K562 (cell line): ENCODE data around the gene B3GALNT2. TPM values are rescaled to one million over a fixed set of nuclear protein-coding genes. Genes with fewer than 3 reads are reported as not detected.

Experiments used
- BCL6 ChIP-seq: fragments of 250-450 bp; sonication (Bioruptor Pico); IDR thresholded peaks from 2 replicates; pipeline ENCODE4 v1.4.0; 2020
- CEBPG ChIP-seq, 3 experiments: fragments of 200-800 bp in 1 of 3; sonication (Bioruptor generic) in 1 of 3; sonication (generic) in 1 of 3; formaldehyde crosslinking in 1 of 3; IDR thresholded peaks in 2 of 3; conservative IDR thresholded peaks in 1 of 3; 2 replicates each; pipeline versions ENCODE4 v1.6.1 to v1.8.0; 2016 to 2022; ENCODE audit warnings: missing compliant biosample characterization in 2 of 3, missing genetic modification characterization in 2 of 3, mild to moderate bottlenecking in 1 of 3, missing genetic modification reagents in 1 of 3
- EGR1 ChIP-seq: fragments of 450-650 bp; conservative IDR thresholded peaks from 2 replicates; pipeline ENCODE4 v1.6.1; 2017; ENCODE audit warnings: mild to moderate bottlenecking
- HNRNPH1 ChIP-seq: fragments of 200-400 bp; formaldehyde crosslinking; optimal IDR thresholded peaks from 2 replicates; pipeline ENCODE3; 2017; ENCODE audit warnings: low read depth, mild to moderate bottlenecking, low read length, moderate library complexity
- MAFG ChIP-seq: fragments of 450-650 bp; conservative IDR thresholded peaks from 2 replicates; pipeline ENCODE4 v1.6.1; 2016; ENCODE audit warnings: missing genetic modification characterization, missing compliant biosample characterization
- NCOA1 ChIP-seq: fragments of 450-650 bp; IDR thresholded peaks from 2 replicates; pipeline ENCODE4 v1.6.1; 2016; ENCODE audit warnings: low read depth
- NR4A1 ChIP-seq, 2 experiments: fragments of 250-450 bp in 1 of 2; fragments of 450-650 bp in 1 of 2; sonication (Bioruptor Pico) in 1 of 2; IDR thresholded peaks; 2 replicates each; pipeline versions ENCODE4 v1.4.0 to v1.6.1; 2016 to 2020; ENCODE audit warnings: mild to moderate bottlenecking in 2 of 2, missing compliant biosample characterization in 1 of 2, missing genetic modification characterization in 1 of 2, moderate library complexity in 1 of 2
- RB1 ChIP-seq: fragments of 450-650 bp; IDR thresholded peaks from 2 replicates; pipeline ENCODE4 v1.6.1; 2017; ENCODE audit warnings: low read depth, mild to moderate bottlenecking
- RFX1 ChIP-seq: fragments of 450-650 bp; IDR thresholded peaks from 2 replicates; pipeline ENCODE4 v1.6.1; 2016; ENCODE audit warnings: mild to moderate bottlenecking, moderate library complexity
- SLC30A9 ChIP-seq: fragments of 250-450 bp; sonication (Bioruptor Pico); IDR thresholded peaks from 2 replicates; pipeline ENCODE4 v1.8.0; 2022; ENCODE audit warnings: mild to moderate bottlenecking, moderate library complexity
- SMC3 ChIP-seq: conservative IDR thresholded peaks from 2 replicates; pipeline ENCODE4 v1.6.1; 2011; ENCODE audit warnings: low read depth, low read length, improper control_type of control experiment; ENCODE audit not compliant: insufficient read depth
- TAF9B ChIP-seq: fragments of 450-650 bp; IDR thresholded peaks from 2 replicates; pipeline ENCODE4 v1.6.1; 2018; ENCODE audit warnings: mild to moderate bottlenecking; ENCODE audit not compliant: partially characterized antibody
- TBL1XR1 ChIP-seq, 2 experiments: IDR thresholded peaks; 2 replicates each; pipeline ENCODE4 v1.6.1; 2012; ENCODE audit warnings: improper control_type of control experiment in 2 of 2, low read length in 2 of 2, mild to moderate bottlenecking in 1 of 2
- ZFP36 ChIP-seq: fragments of 150-350 bp; IDR thresholded peaks from 2 replicates; pipeline ENCODE4 v1.6.1; 2018; ENCODE audit warnings: low read length, low read depth; ENCODE audit not compliant: partially characterized antibody
- ZNF23 ChIP-seq: fragments of 250-450 bp; sonication (Bioruptor Pico); IDR thresholded peaks from 2 replicates; pipeline ENCODE4 v1.4.0; 2020; ENCODE audit warnings: mild to moderate bottlenecking
- ZNF263 ChIP-seq: sonication (generic); formaldehyde crosslinking; IDR thresholded peaks from 2 replicates; pipeline ENCODE4 v1.8.0; 2022; ENCODE audit warnings: mild to moderate bottlenecking, missing genetic modification reagents, borderline replicate concordance
- ZNF282 ChIP-seq: sonication (generic); formaldehyde crosslinking; IDR thresholded peaks from 2 replicates; pipeline ENCODE4 v1.8.1; 2023; ENCODE audit warnings: missing genetic modification reagents
- ZNF324 ChIP-seq: fragments of 250-450 bp; sonication (Bioruptor Pico); IDR thresholded peaks from 2 replicates; pipeline ENCODE4 v1.4.0; 2020; ENCODE audit warnings: mild to moderate bottlenecking
- ZNF507 ChIP-seq: conservative IDR thresholded peaks from 2 replicates; pipeline ENCODE4 v1.6.1; 2017; ENCODE audit warnings: missing genetic modification characterization, missing compliant biosample characterization
- ZNF584 ChIP-seq: fragments of 200-800 bp; sonication (Bioruptor generic); IDR thresholded peaks from 2 replicates; pipeline ENCODE4 v1.6.1; 2016; ENCODE audit warnings: low read depth, mild to moderate bottlenecking, missing genetic modification characterization, missing compliant biosample characterization
- polyA plus RNA-seq, 8 experiments: library from polyadenylated mRNA; depleted of rRNA in 4 of 8; stranded (reverse) in 5 of 8; unstranded in 3 of 8; fragments of >200 nt; fragmentation: Nextera tagmentation in 2 of 8; fragmentation: Illumina TruSeq in 1 of 8; extraction: Ambion mirVana in 2 of 8; extraction: Trizol in 1 of 8; gene quantifications; 2 replicates each; pipeline versions ENCODE4 v1.2.1 to v1.2.3, GENCODE V29; 2011 to 2014; ENCODE audit warnings: inconsistent platforms in 1 of 8, missing spikeins in 1 of 8
- total RNA-seq, 7 experiments: library from RNA; depleted of rRNA in 6 of 7; stranded (reverse); fragments of >200 nt in 6 of 7; fragmentation: Illumina TruSeq in 2 of 7; extraction: Trizol in 2 of 7; gene quantifications; 2 replicates each; pipeline versions ENCODE4 v1.2.1 to v1.2.3, GENCODE V29; 2011 to 2021; ENCODE audit warnings: low replicate concordance in 1 of 7
- TF ChIP-seq, protein P1 (sequence below): IDR thresholded peaks from 2 replicates; pipeline ENCODE4 v1.6.1; 2016; ENCODE audit warnings: missing genetic modification characterization, missing compliant biosample characterization
- TF ChIP-seq, protein P2 (sequence below): sonication (generic); formaldehyde crosslinking; IDR thresholded peaks from 2 replicates; pipeline ENCODE4 v1.8.0; 2023; ENCODE audit warnings: mild to moderate bottlenecking, missing genetic modification reagents
- TF ChIP-seq, protein P3 (sequence below): IDR thresholded peaks from 3 replicates; pipeline ENCODE4 v1.6.1; 2011; ENCODE audit warnings: borderline replicate concordance, mild to moderate bottlenecking, moderate library complexity; ENCODE audit not compliant: insufficient read length; ENCODE audit errors: extremely low read depth

The B3GALNT2 gene
- total and polyA plus RNA-seq, 9 of the 15 experiments (the other 6 are each of a cell fraction or from before 2014, with no cell fraction given) = 2.0 to 31.7 (median 22.9) TPM

DNA sequence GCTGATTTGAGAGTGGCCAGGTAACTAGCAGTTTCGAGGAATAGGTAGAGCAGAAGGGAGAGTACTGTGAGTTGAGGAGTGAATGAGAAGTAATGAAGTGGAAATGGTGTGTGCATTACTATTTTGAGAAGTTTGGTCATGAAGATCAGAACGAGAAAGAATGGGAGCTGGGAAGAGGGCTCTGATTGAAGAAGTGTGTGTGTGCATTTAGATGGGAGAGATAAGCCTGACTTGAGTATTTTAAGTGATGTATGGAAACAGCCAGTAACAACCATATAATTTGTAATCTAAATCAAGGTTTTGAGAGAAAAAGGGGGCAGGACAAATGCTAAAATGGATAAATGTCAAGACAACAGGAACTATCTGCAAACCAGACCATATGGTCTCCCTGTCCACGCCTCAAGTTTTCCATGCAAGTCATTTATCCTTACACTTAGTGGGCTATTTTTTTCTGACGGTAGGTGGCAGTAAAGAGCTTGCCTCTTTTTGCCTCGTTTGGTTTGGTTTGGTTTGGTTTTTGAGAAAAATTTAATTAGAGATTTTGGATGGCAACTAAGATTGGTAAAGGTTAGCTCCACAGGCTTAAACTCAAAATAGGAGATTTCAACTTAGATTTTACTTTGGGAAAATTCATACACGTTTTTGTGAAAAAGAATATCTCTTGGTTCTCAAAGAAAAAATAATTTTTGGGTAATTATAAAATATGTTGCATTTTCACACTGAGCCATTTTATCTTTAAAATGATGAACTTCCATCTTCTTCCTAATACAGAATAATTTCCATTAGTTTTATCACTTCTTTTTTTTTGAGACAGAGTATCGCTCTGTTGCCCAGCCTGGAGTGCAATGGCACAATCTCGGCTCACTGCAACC lies 9.5 kb upstream of the B3GALNT2 start (continued):
- TF ChIP-seq TAF9B (no peak), ZNF324 (CRISPR knock-in tag) (no peak), SMC3 (peak; percentile 70), CEBPG (CRISPR knock-in tag; IDR thresholded peaks at IDR 0.05) (no peak), CEBPG (tag; conservative IDR thresholded peaks at IDR 0.05 in 1 of 2, IDR thresholded peaks at IDR 0.05 in 1 of 2) (no peak), SLC30A9 (CRISPR knock-in tag) (no peak), ZNF263 (no peak), NR4A1 (CRISPR knock-in tag; IDR thresholded peaks at IDR 0.05) (no peak), NR4A1 (tag; IDR thresholded peaks at IDR 0.05) (no peak), ZNF584 (no peak), NCOA1 (no peak), MAFG (tag) (peak; percentile 43), ZNF282 (CRISPR knock-in tag) (no peak), BCL6 (CRISPR knock-in tag) (no peak), HNRNPH1 (no peak), RB1 (0 out of 2 replicates have a peak, but pooled peaks have one; percentile 27), ZNF507 (tag) (no peak), RFX1 (peak; percentile 7; the same call in 1 of the 2 replicates), ZFP36 (peak; percentile 40), TBL1XR1 (IDR thresholded peaks at IDR 0.05; ENCODE audit: low read length in 2 of 2) (no peak), EGR1 (no peak), ZNF23 (CRISPR knock-in tag) (no peak)
- TF ChIP-seq, protein P1, sequence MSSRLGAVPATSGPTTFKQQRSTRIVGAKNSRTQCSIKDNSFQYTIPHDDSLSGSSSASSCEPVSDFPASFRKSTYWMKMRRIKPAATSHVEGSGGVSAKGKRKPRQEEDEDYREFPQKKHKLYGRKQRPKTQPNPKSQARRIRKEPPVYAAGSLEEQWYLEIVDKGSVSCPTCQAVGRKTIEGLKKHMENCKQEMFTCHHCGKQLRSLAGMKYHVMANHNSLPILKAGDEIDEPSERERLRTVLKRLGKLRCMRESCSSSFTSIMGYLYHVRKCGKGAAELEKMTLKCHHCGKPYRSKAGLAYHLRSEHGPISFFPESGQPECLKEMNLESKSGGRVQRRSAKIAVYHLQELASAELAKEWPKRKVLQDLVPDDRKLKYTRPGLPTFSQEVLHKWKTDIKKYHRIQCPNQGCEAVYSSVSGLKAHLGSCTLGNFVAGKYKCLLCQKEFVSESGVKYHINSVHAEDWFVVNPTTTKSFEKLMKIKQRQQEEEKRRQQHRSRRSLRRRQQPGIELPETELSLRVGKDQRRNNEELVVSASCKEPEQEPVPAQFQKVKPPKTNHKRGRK (tag) = peak; percentile 49
- TF ChIP-seq, protein P2, sequence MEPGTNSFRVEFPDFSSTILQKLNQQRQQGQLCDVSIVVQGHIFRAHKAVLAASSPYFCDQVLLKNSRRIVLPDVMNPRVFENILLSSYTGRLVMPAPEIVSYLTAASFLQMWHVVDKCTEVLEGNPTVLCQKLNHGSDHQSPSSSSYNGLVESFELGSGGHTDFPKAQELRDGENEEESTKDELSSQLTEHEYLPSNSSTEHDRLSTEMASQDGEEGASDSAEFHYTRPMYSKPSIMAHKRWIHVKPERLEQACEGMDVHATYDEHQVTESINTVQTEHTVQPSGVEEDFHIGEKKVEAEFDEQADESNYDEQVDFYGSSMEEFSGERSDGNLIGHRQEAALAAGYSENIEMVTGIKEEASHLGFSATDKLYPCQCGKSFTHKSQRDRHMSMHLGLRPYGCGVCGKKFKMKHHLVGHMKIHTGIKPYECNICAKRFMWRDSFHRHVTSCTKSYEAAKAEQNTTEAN (CRISPR knock-in tag) = no peak
- TF ChIP-seq, protein P3, sequence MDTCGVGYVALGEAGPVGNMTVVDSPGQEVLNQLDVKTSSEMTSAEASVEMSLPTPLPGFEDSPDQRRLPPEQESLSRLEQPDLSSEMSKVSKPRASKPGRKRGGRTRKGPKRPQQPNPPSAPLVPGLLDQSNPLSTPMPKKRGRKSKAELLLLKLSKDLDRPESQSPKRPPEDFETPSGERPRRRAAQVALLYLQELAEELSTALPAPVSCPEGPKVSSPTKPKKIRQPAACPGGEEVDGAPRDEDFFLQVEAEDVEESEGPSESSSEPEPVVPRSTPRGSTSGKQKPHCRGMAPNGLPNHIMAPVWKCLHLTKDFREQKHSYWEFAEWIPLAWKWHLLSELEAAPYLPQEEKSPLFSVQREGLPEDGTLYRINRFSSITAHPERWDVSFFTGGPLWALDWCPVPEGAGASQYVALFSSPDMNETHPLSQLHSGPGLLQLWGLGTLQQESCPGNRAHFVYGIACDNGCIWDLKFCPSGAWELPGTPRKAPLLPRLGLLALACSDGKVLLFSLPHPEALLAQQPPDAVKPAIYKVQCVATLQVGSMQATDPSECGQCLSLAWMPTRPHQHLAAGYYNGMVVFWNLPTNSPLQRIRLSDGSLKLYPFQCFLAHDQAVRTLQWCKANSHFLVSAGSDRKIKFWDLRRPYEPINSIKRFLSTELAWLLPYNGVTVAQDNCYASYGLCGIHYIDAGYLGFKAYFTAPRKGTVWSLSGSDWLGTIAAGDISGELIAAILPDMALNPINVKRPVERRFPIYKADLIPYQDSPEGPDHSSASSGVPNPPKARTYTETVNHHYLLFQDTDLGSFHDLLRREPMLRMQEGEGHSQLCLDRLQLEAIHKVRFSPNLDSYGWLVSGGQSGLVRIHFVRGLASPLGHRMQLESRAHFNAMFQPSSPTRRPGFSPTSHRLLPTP = no peak
